HepG2 (cell line): ENCODE data around the gene UBQLN1. TPM values are rescaled to one million over a fixed set of nuclear protein-coding genes. Genes with fewer than 3 reads are reported as not detected.

ENCODE experiments used
- ATAC-seq: fragments of 200-7000 bp; cut with Tn5 transposase; 3 replicates; pipeline ENCODE4 v1.9.1; 2020; ENCODE audit warnings: mild to moderate bottlenecking, moderate library complexity
- BruUV-seq: library from RNA; stranded (reverse); fragments of 400-500 nt; replicated peaks from 2 replicates; lab custom pipeline; 2021; lab: Mats Ljungman, UMichigan
- CTCF ChIA-PET: fragments of 300-600 bp; formaldehyde crosslinking; extraction: SDS; loops from one replicate; lab custom pipeline; 2021; ENCODE audit warnings: low total read pairs, inconsistent platforms, low intra/inter-chr PET ratio; lab: Yijun Ruan, JAX
- POLR2A ChIA-PET: fragments of 350-600 bp; sonication (Branson Sonifier 250); formaldehyde crosslinking; loops from one replicate; lab custom pipeline; 2020; ENCODE audit warnings: antibody characterized with exemption, inconsistent platforms; lab: Yijun Ruan, JAX
- DNase-seq: peaks from one replicate; pipeline ENCODE4 v3.0.0-alpha.2; 2015; ENCODE audit warnings: low spot score
- FAIRE-seq: peaks from 3 replicates; lab custom pipeline; 2011; peaks lifted over from hg19 to GRCh38; lab: Jason Lieb, UNC
- H2AFZ ChIP-seq: one replicate; pipeline ENCODE4 v1.6.1; 2011; ENCODE audit warnings: low read length, inconsistent platforms
- H3K27ac ChIP-seq: fragments of 300-600 bp; 3 replicates; pipeline ENCODE4 v1.8.0; 2011; ENCODE audit warnings: mixed run types, mild to moderate bottlenecking, mixed read lengths, low read length, inconsistent platforms; ENCODE audit not compliant: insufficient read depth; ENCODE audit errors: extremely low read length
- H3K27me3 ChIP-seq, 2 experiments: fragments of 200-600 bp in 1 of 2; 2 replicates in 1 of 2; 3 replicates in 1 of 2; pipeline versions ENCODE4 v1.6.0 to v1.8.0; 2011; ENCODE audit warnings: low read length in 2 of 2, mild to moderate bottlenecking in 2 of 2, moderate library complexity in 2 of 2, inconsistent platforms in 1 of 2; ENCODE audit not compliant: insufficient read depth in 2 of 2, control insufficient read depth in 1 of 2
- H3K36me3 ChIP-seq, 2 experiments: fragments of 200-600 bp in 1 of 2; replicated peaks in 1 of 2; 2 replicates in 1 of 2; 3 replicates in 1 of 2; pipeline versions ENCODE4 v1.5.1 to v1.8.0; 2011; ENCODE audit warnings: low read length in 2 of 2, inconsistent platforms in 1 of 2; ENCODE audit not compliant: insufficient read depth in 2 of 2, control insufficient read depth in 1 of 2
- H3K4me1 ChIP-seq: 2 replicates; pipeline ENCODE4 v1.5.1; 2012; ENCODE audit warnings: low read length, inconsistent platforms; ENCODE audit not compliant: insufficient read depth
- H3K4me2 ChIP-seq: 2 replicates; pipeline ENCODE4 v1.6.0; 2011; ENCODE audit warnings: low read depth, low read length, inconsistent platforms
- H3K4me3 ChIP-seq, 3 experiments: fragments of 200-600 bp in 1 of 3; sonication (generic), shearing (Covaris generic) in 1 of 3; replicated peaks in 1 of 3; 2 replicates each; pipeline ENCODE4 v1.5.1; 2011 to 2016; ENCODE audit warnings: low read length in 3 of 3, inconsistent platforms in 2 of 3, low read depth in 2 of 3, mild to moderate bottlenecking in 2 of 3, control low read depth in 1 of 3, mixed read lengths in 1 of 3; ENCODE audit not compliant: insufficient read depth in 1 of 3
- H3K79me2 ChIP-seq: one replicate; pipeline ENCODE4 v1.6.1; 2011; ENCODE audit warnings: low read length, inconsistent platforms; ENCODE audit not compliant: insufficient read depth
- H3K9ac ChIP-seq: 2 replicates; pipeline ENCODE4 v1.6.0; 2011; ENCODE audit warnings: mild to moderate bottlenecking, low read depth, low read length, inconsistent platforms; ENCODE audit not compliant: insufficient read depth
- H3K9me3 ChIP-seq: 2 replicates; pipeline ENCODE4 v1.5.1; 2012; ENCODE audit warnings: mild to moderate bottlenecking, low read length
- H4K20me1 ChIP-seq: 2 replicates; pipeline ENCODE4 v1.6.0; 2011; ENCODE audit warnings: inconsistent platforms, mild to moderate bottlenecking, low read length, moderate library complexity; ENCODE audit not compliant: insufficient read depth
- CBFB ChIP-seq: sonication (generic); formaldehyde crosslinking; IDR thresholded peaks from 2 replicates; pipeline ENCODE4 v1.4.0; 2020; ENCODE audit warnings: missing genetic modification reagents
- CTCF ChIP-seq: sonication (generic); formaldehyde crosslinking; IDR thresholded peaks from 2 replicates; pipeline ENCODE4 v1.5.0; 2020; ENCODE audit warnings: mild to moderate bottlenecking, missing genetic modification reagents, moderate library complexity
- IRF2 ChIP-seq: IDR thresholded peaks from 2 replicates; pipeline ENCODE4 v1.6.1; 2018; ENCODE audit warnings: missing genetic modification reagents, missing compliant biosample characterization
- KDM2A ChIP-seq: sonication (generic); formaldehyde crosslinking; IDR thresholded peaks from 2 replicates; pipeline ENCODE4 v1.4.0; 2020; ENCODE audit warnings: low read depth, missing genetic modification reagents, borderline replicate concordance
- RAD21 ChIP-seq: fragments of 450-650 bp; formaldehyde crosslinking; IDR thresholded peaks from 2 replicates; pipeline ENCODE4 v1.5.0; 2020; ENCODE audit warnings: mild to moderate bottlenecking
- SALL1 ChIP-seq: sonication (generic); formaldehyde crosslinking; IDR thresholded peaks from 2 replicates; pipeline ENCODE4 v1.8.0; 2022; ENCODE audit warnings: mild to moderate bottlenecking, missing genetic modification reagents
- SMC3 ChIP-seq: IDR thresholded peaks from 2 replicates; pipeline ENCODE4 v1.6.1; 2011; ENCODE audit warnings: low read length, improper control_type of control experiment
- STAG1 ChIP-seq: sonication (generic); formaldehyde crosslinking; IDR thresholded peaks from 2 replicates; pipeline ENCODE4 v1.4.0; 2020; ENCODE audit warnings: missing genetic modification reagents
- ZNF792 ChIP-seq: IDR thresholded peaks from 2 replicates; pipeline ENCODE4 v1.6.1; 2016
- WGBS: methylation state at CpG from one replicate; pipeline ENCODE4 v1.1.6; 2017; ENCODE audit warnings: low lambda C conversion rate; 5-methylcytosine and 5-hydroxymethylcytosine counted together
- in situ Hi-C: cut with HindIII; loops from 2 replicates; pipeline ENCODE4 v1.10.0; 2017; ENCODE audit warnings: low pct_unique_long_range_greater_than_20kb; ENCODE audit not compliant: extremely low pct_ligation_motif_present
- intact Hi-C: fragments of 100-400 bp; cut with micrococcal nuclease; formaldehyde crosslinking; loops from one replicate; pipeline ENCODE4 v1.10.0; 2022; ENCODE audit not compliant: unreplicated experiment
- polyA plus RNA-seq, 8 experiments: library from polyadenylated mRNA; depleted of rRNA in 3 of 8; stranded (reverse) in 7 of 8; unstranded in 1 of 8; fragments of >200 nt; fragmentation: Illumina TruSeq in 4 of 8; extraction: Trizol in 4 of 8; gene quantifications; 2 replicates each; pipeline versions ENCODE4 v1.2.1 to v1.2.3, GENCODE V29; 2011 to 2016; ENCODE audit warnings: low read depth in 4 of 8, missing spikeins in 1 of 8, mixed read lengths in 1 of 8; ENCODE audit not compliant: insufficient read depth in 1 of 8
- total RNA-seq, 5 experiments: library from RNA; depleted of rRNA; stranded (reverse); fragments of >200 nt; fragmentation: Illumina TruSeq; extraction: Trizol; gene quantifications; 2 replicates each; pipeline ENCODE4 v1.2.3, GENCODE V29; 2016; ENCODE audit warnings: low read depth in 1 of 5
- TF ChIP-seq, protein P1 (sequence below): sonication (generic); formaldehyde crosslinking; IDR thresholded peaks from 2 replicates; pipeline ENCODE4 v1.4.0; 2020; ENCODE audit warnings: missing genetic modification reagents, low read depth, mild to moderate bottlenecking, borderline replicate concordance

UBQLN1 gene
- total and polyA plus RNA-seq, 2 of the 13 experiments (the other 11 are each of a cell fraction or from before 2014, with no cell fraction given), result 78.1 to 83.8 TPM

GRCh38 chr9:83649080-83649479, 58.7 kb downstream of the UBQLN1 start:
- FAIRE-seq (peak; percentile 85), DNase-seq (peak; percentile 51), ATAC-seq (peak; percentile 90)
- H3K27me3 ChIP-seq, result no peaks in the 10 kb centered on the region
- POLR2A ChIA-PET, result interaction anchor here (1.3 to 1.8 kb wide), 2 partner anchors 26 to 28 kb away, joined by 9 to 16 read pairs; partner anchors contain the start of gene IDNK
- H4K20me1 ChIP-seq, result no peaks in the 10 kb centered on the region
- intact Hi-C loops (loop anchor here (1.0 kb wide), 2 partner anchors 28 to 66 kb away; no protein-coding TSS in a partner anchor), in situ Hi-C loops (no loop called here)
- H3K79me2 ChIP-seq, result no peaks in the 10 kb centered on the region
- no peaks in the 10 kb centered on the region for H3K9me3 ChIP-seq
- no peak overlapping the region for H3K9ac ChIP-seq
- H3K36me3 ChIP-seq, result peaks cover 8 to 16% of the 10 kb centered on the region in 2 experiments; a peak in 4 of 5 replicates
- no peak overlapping the region for H2AFZ ChIP-seq
- no peak overlapping the region for H3K4me2 ChIP-seq
- H3K4me3 ChIP-seq, result no peak overlapping the region
- H3K27ac ChIP-seq, result no peak overlapping the region
- 18% methylated on average over 8 of the region's 8 CpGs for WGBS
- CTCF ChIA-PET, result interaction anchor here (1.3 to 3.8 kb wide), 3 partner anchors 28 to 110 kb away, joined by 7 to 51 read pairs (median 9); partner anchors contain the start of genes FRMD3 and IDNK
- BruUV-seq, result no TSS peak
- H3K4me1 ChIP-seq, result no peaks in the 10 kb centered on the region
- TF ChIP-seq CTCF (CRISPR knock-in tag) (peak; percentile 93), CBFB (CRISPR knock-in tag) (no peak), IRF2 (CRISPR knock-in tag) (0 out of 2 replicates have a peak, but pooled peaks have one; percentile 21), SALL1 (CRISPR knock-in tag) (peak; percentile 21; the same call in 1 of the 2 replicates), RAD21 (peak; percentile 85), STAG1 (CRISPR knock-in tag) (peak; percentile 89), SMC3 (peak; percentile 95), ZNF792 (CRISPR knock-in tag) (no peak), KDM2A (0 out of 2 replicates have a peak, but pooled peaks have one; percentile 43)
- TF ChIP-seq, protein P1, sequence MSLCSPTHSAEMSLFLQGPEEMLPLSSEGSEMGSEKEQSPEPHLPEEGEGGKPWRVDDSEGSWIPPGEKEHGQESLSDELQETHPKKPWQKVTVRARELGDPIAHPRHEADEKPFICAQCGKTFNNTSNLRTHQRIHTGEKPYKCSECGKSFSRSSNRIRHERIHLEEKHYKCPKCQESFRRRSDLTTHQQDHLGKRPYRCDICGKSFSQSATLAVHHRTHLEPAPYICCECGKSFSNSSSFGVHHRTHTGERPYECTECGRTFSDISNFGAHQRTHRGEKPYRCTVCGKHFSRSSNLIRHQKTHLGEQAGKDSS, result 0 out of 2 replicates have a peak, but pooled peaks have one; percentile 27
- TF ChIP-seq, all 625 proteins: peak for 8
